A549 treated with AZD9567 at 1 μM for 4 hours (cell line): ENCODE data around the gene COLQ. TPM values are rescaled to one million over a fixed set of nuclear protein-coding genes. Genes with fewer than 3 reads are reported as not detected.

Source experiments
- total RNA-seq: library from RNA; stranded (reverse); fragments of 200-300 nt; extraction: Qiagen RNA extraction; gene quantifications from 5 replicates; pipeline ENCODE4 v1.2.3, GENCODE V29; 2022; ENCODE audit not compliant: insufficient read depth

Gene COLQ
- 0.21 to 0.58 TPM (median 0.39 TPM) in 4 of 5 replicates, not detected in the other for total RNA-seq

GRCh38 chr3:15521573-15521965, at the start of gene COLQ:
Gene COLQ (minus strand): TSS chr3:15521706. CDS start chr3:15521625, 81 bp downstream.

DNA sequence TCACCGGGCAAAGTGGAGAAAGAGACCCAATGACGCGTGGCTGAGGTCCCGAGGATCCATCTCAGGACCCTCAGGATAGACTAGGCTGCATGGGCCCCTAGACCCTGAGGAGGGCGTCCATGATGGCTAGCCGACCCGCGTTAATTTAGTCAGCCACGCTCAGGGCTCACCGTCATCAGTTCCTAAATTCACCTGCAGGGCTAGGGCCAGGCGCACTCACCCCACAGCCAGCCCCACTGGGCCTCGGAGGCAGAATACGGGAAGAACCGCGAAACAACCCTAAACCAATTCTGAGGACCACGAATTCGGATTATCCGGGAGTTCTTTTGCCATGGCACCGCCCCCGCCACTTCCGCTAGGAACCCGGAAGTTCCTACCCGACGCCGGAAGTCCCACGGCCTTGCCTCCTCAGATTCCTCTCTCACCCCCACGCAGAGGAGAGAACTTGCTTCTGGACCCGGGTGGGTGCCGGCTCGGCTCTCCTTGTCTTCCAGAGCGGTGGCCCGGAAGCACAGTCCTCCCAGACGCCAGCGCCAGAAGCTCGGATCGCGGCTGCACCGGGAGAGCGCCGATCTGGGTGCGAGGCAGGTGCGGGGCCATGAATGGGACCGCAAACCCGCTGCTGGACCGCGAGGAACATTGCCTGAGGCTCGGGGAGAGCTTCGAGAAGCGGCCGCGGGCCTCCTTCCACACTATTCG, 94.2 kb downstream of the COLQ start, which contains the start of the genes EAF1 and METTL6:
Gene EAF1 (plus strand): TSS at position 417 of the 699 bp plus-strand sequence. CDS start 182 bp downstream, at position 599.
Gene METTL6 (minus strand): TSS at position 363 of the 699 bp plus-strand sequence. CDS start 1,033 bp downstream, outside the sequence.

Other genes with a start within 250 kb of the COLQ start
- gene SH3BP5, start 189.1 kb downstream of the COLQ start, total RNA-seq: 17.7 to 18.8 TPM (median 17.8 TPM) in 5 replicates
- 23.1 to 28.3 TPM (median 27.2 TPM) in 5 replicates for gene METTL6, start 94.2 kb downstream of the COLQ start, total RNA-seq
- gene EAF1, start 94.1 kb downstream of the COLQ start, total RNA-seq: 14.4 to 18.3 TPM (median 15.9 TPM) in 5 replicates
- 22.3 to 31.1 TPM (median 23.3 TPM) in 5 replicates for gene HACL1, start 79.9 kb upstream of the COLQ start, total RNA-seq
- gene BTD, start 80.0 kb upstream of the COLQ start, total RNA-seq: 14.0 to 18.3 TPM (median 16.3 TPM) in 5 replicates